ENCODE data around the gene CELSR1.
A peak's percentile ranks its signal among the peaks of the same experiment; 100 is the strongest.

Gene CELSR1

GRCh38 chr22:46563381-46564083, 26.1 kb upstream of the CELSR1 start:
- ChIA-PET CTCF (interaction anchor here (0.6 to 1.6 kb wide), 16 partner anchors 10 to 239 kb away, joined by 3 to 5 read pairs (median 4); partner anchors contain the start of gene CELSR1), POLR2A (ENCODE audit: low non-redundant PET) (interaction anchor here (0.6 to 0.7 kb wide), 2 partner anchors 15 to 191 kb away, joined by 3 to 5 read pairs; no protein-coding TSS in a partner anchor)
- DNase-seq (ENCODE audit: low spot score), result peak; percentile 59
- TF ChIP-seq, protein P1, sequence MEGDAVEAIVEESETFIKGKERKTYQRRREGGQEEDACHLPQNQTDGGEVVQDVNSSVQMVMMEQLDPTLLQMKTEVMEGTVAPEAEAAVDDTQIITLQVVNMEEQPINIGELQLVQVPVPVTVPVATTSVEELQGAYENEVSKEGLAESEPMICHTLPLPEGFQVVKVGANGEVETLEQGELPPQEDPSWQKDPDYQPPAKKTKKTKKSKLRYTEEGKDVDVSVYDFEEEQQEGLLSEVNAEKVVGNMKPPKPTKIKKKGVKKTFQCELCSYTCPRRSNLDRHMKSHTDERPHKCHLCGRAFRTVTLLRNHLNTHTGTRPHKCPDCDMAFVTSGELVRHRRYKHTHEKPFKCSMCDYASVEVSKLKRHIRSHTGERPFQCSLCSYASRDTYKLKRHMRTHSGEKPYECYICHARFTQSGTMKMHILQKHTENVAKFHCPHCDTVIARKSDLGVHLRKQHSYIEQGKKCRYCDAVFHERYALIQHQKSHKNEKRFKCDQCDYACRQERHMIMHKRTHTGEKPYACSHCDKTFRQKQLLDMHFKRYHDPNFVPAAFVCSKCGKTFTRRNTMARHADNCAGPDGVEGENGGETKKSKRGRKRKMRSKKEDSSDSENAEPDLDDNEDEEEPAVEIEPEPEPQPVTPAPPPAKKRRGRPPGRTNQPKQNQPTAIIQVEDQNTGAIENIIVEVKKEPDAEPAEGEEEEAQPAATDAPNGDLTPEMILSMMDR (conservative IDR thresholded peaks at IDR 0.05; ENCODE audit: low read depth), result peak; percentile 81
- H3K27ac ChIP-seq, result peak overlapping the region; percentile 68

DNA sequence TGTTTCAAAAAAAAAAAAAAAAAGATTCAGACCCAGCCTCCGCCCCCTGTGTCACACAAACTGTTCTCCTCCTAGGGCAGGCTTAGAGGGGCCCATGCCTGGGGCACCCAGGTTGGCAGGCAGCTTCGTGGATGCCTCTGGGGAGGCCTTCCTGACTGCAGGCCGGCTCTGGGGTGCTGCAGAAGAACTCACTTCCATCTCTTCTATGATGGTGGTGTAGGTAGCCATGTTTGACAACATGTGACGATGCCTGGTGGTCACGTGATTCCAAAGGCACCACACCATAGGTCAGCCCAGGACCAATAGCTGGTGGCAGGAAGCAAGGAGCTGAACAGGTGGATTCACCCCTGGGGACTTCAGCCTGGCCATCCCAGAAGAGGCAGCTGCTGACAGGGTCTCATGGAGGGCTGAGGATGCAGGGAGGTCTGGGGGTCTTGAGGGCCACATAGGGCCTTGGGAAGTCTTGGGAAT, 24.1 kb upstream of the CELSR1 start:
- ChIA-PET POLR2A (ENCODE audit: low non-redundant PET) (interaction anchor here (0.5 kb wide), 1 partner anchor 14 kb away, joined by 4 read pairs; no protein-coding TSS in a partner anchor), CTCF (no interaction called here)
- TF ChIP-seq, protein P1 (conservative IDR thresholded peaks at IDR 0.05; ENCODE audit: low read depth), result no peak
- no peak for DNase-seq (ENCODE audit: low spot score)
- H3K27ac ChIP-seq, result 0 out of 2 replicates have a peak overlapping the region, but pooled peaks have one; percentile 23

DNA sequence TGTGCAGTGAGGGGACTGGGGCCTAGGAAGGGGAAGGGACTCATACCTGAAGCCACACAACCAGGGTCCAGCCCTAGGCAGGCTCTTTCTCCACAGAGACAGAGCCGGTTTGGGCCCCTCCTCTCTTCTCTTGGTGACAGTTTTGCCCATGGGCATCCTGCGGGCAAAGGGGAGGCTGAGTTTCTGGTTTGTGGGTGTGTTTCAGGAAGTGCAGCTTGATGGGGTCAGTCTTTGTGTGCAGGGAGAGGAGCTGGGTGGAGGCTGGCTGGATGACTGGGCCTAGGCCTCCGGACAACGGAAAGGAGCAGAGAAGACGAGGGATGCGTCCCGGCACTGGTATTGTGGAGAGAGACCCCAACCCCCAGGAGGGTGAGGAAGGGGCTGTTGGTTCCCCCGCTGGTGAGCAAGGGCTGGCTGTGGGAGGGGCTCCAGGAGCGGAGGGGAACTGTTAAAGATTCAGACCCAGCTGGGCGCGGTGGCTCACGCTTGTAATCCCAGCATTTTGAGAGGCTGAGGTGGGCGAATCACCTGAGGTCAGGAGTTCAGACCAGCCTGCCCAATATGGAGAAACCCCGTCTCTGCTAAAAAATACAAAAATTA, 23.4 kb upstream of the CELSR1 start:
- CTCF ChIA-PET, result no interaction called here
- peak overlapping the region; percentile 23 for H3K27ac ChIP-seq
- TF ChIP-seq, protein P1 (conservative IDR thresholded peaks at IDR 0.05; ENCODE audit: low read depth), result no peak
- POLR2A ChIA-PET (ENCODE audit: low non-redundant PET), result interaction anchor here (0.5 kb wide), 1 partner anchor 13 kb away, joined by 4 read pairs; no protein-coding TSS in a partner anchor
- DNase-seq (ENCODE audit: low spot score), result no peak

GRCh38 chr22:46557736-46558480, 20.5 kb upstream of the CELSR1 start:
- peak overlapping the region; percentile 88 for H3K27ac ChIP-seq
- ChIA-PET CTCF (interaction anchor here (0.6 kb wide), 2 partner anchors 125 to 248 kb away, joined by 3 to 5 read pairs; no protein-coding TSS in a partner anchor), POLR2A (ENCODE audit: low non-redundant PET) (interaction anchor here (1.9 kb wide), 1 partner anchor 10 kb away, joined by 4 read pairs; no protein-coding TSS in a partner anchor)
- DNase-seq (ENCODE audit: low spot score), result no peak
- TF ChIP-seq, protein P1 (conservative IDR thresholded peaks at IDR 0.05; ENCODE audit: low read depth), result no peak

DNA sequence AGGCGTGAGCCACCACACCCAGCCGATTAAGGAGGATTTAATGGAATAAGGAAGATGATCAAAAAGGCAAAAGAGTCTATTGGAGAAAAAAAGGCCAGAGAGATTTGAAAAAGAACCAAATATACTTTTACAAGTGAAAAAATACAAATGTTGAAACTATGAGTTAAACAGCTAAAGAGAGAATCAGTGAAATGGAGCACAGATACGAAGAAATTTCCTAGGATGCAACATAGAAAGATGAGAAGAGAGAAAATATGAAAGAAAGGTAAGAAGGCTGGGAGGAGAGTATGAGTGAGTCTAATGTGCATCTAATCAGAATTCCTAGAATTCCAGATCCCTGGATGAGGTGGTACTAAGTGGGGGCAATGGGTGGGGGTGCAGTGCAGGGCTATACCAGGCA, 19.4 kb upstream of the CELSR1 start:
- TF ChIP-seq, protein P1 (conservative IDR thresholded peaks at IDR 0.05; ENCODE audit: low read depth), result no peak
- POLR2A ChIA-PET (ENCODE audit: low non-redundant PET), result interaction anchor here (1.9 kb wide), 1 partner anchor 9 kb away, joined by 4 read pairs; no protein-coding TSS in a partner anchor
- peak overlapping the region; percentile 88 for H3K27ac ChIP-seq
- DNase-seq (ENCODE audit: low spot score), result no peak
- CTCF ChIA-PET, result no interaction called here

DNA sequence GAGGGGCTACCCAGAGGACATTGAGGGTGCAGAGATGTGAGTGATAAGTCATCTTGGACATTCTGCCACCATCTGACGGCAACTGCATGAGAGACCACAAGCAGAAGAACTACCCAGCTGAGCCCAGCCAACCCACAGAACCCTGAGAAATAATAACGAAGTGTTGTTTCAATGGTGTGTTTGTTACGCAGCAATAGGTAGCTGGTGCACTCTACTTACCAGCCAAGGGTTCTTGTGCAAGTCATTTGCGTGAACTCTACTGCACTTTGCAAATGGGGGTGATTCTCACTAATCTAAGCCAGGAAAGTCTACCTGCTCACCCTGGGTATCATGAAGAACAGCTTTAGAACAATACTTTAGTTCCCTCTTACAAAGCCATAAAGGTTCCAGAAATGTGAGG, 15.8 kb upstream of the CELSR1 start:
- no peak overlapping the region for H3K27ac ChIP-seq
- TF ChIP-seq, protein P1 (conservative IDR thresholded peaks at IDR 0.05; ENCODE audit: low read depth), result no peak
- ChIA-PET CTCF (interaction anchor here (0.6 kb wide), 1 partner anchor 102 kb away, joined by 3 read pairs; no protein-coding TSS in a partner anchor), POLR2A (ENCODE audit: low non-redundant PET) (interaction anchor here (0.5 kb wide), 1 partner anchor 58 kb away, joined by 5 read pairs; no protein-coding TSS in a partner anchor)
- no peak for DNase-seq (ENCODE audit: low spot score)
